OCI-M2 (cell line): ENCODE results near the gene BIRC5.
A peak's percentile ranks its signal among the peaks of the same experiment; 100 is the strongest.

Experiments used
- DNase-seq: peaks from one replicate; lab custom pipeline; 2025; ENCODE audit not compliant: unreplicated experiment; lab: John Stamatoyannopoulos, UW

The BIRC5 gene

DNA sequence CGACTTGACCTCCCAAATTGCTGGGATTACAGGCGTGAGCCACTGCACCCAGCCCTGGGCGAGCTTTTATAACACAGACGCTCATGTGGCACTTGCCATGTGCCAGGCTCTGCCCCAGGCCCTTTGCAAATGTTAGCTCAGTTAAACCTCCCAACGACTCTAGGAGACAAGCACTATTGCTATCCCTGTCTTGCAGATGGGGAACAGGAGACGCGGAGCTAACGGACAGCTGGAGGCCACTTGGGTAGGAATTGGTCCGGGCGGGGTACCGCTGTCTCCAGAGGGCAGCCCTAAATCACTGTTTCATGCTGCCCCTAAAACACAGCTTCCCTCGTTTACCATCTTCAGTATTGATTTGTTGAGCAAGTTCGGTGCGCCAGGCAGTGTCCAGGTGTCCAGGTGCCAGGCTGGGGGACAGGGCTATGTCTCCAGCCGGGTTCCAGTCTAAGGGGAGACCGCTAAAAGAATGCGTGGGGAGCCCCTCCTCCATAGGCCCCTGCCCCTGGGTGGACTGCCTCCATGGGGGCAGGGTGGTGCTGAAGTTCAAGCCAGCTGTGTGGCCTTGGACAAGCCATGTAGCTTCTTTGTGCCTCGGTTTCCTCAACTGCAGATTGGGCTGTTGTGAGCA, 41.1 kb downstream of the BIRC5 start:
- no peak for DNase-seq

DNA sequence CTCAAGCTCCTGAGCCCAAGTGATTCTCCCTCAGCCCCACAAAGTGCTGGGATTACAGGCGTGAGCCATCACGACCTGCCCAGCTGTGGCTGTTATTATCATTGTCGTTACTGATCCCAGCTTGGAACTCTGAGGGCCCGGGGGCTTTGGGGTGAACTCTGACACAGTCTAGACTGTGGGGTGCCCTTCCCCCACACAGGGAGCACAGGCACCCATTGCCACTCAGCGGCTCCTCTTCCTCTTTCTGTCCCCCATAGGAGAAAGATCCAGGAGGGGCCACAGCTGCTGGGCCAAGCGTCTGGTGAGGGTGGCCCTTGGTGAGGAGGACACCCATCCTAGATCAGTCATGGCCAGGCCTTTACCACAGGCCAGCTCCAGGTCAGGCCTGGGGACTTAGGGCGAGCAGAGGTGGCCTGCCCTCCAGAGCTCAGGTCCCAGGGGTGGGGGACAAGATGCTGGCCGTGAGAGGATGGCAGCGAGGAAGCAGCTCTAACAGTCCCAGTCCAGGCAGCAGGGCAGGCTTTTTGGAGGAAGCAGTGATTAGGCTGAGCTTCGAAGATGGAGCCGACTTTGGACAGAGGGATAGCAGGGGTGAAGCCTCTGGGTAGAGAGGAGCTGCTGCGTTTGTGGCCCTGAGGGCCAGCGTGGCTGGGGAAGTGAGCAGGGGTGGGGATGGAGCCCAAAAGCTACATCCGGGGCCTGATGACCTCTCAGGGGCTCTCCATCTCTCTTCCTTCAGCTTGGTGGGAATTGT, 42.1 kb downstream of the BIRC5 start:
- DNase-seq = no peak

DNA sequence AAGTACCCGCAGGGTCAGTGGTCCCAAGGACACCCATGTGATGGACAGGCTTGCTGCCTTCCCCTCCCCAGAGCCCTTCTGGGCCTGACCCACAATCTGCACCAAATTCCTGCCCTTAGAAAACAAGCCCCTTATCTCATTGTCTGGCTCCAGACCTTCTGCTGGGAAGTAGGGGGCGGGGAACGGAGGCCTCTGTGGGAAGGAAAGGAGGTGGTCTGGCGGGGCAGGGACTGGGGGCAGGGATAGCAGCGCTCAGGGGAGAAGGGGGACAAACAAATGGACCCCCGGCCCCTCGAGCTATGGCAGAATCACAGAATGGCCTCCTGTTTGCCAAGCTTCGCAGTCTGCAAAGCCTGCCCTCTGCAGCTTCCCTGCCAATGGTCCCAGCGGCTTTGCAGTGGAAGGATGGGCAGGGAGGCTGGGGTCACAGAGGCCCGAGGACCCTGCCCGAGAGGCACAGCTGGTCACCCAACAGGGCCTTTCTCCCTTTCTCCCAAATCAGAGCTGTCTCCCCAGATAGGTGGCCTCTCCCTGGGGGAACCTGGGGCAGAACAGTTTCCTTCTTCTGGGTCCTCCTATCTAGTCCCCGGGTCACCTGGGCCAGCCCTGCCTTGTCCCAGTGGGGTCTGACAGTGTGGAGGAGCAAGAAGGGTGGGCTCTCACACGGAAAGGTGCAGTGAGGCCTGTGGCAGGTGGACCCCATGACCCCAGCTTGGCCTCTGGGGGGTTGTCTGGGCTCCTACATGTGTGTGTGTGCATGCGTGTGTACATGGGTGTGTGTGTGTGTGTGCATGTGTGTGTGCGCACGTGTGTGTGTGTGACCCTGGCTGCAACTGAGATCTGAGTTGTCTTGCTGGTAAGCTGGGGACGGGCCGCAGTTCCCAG, 42.9 kb downstream of the BIRC5 start:
- DNase-seq = no peak

DNA sequence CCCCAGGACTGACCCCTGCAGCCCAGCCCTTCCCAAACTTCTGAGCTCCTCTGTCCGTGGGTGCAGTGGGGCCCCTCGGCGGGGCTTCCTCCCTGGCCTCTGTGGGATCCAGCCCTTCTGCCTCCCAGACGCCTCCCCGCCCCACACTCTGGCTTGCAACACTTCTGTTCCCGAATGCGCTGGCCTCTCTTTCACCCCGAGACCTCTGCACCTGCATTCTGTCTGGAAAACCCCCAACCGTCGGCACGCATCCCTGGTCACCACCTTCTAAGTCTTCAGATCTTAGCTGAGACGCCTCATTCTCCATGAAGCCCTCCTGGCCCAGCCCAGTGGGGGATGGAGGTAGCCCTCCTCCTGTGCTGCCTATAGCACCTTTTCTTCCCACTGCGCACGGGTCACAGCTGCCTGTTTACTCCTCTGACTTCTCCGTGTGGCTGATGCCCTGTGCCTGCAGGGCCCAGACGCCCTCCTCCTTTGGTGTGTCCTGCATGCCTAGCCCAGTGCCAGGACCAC, 43.8 kb downstream of the BIRC5 start:
- no peak for DNase-seq

- DNase-seq = peak; percentile 25
Measured at GRCh38 chr17:78258323-78259191, 44.5 kb downstream of the BIRC5 start.

DNA sequence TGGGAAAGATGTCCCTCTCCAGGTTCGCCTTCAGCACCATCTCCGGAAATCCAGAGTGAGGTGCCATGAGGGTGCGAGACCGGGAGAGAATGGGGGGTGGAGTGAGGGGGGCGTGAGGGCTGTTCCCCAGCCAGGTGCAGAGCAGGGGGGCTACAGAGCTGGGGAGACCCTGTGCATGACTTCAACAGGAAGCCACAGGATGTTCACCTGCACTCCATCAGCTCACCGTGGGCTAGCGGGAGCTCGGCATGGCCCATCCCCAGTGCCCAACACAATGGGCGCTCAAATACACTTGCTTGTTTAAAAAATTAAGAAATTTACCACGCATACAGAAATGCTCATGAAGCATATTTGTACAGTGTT, 45.1 kb downstream of the BIRC5 start:
- no peak for DNase-seq

GRCh38 chr17:78263063-78263735, 49.1 kb downstream of the BIRC5 start:
- no peak for DNase-seq

- no peak for DNase-seq
Measured at GRCh38 chr17:78263736-78264340, 49.8 kb downstream of the BIRC5 start.

DNA sequence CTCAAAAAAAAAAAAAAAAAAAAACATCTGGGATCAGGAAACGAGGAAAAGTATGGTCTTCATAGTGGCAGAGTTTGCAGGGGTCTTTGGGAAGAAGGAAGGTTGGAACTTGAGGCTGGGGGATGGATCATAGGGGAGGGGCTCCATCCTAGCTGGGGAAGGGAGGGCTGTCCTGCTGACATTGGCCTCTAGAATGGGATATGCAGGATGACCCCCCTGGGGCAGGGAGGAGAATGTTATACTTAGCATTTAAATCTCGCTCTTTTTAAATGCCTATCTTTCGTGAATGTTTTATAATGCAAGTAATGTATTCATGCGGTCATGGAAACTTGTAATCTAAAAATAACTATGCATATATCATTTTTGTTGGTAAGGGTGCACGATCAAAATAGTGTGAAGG, 50.5 kb downstream of the BIRC5 start:
- no peak for DNase-seq

DNA sequence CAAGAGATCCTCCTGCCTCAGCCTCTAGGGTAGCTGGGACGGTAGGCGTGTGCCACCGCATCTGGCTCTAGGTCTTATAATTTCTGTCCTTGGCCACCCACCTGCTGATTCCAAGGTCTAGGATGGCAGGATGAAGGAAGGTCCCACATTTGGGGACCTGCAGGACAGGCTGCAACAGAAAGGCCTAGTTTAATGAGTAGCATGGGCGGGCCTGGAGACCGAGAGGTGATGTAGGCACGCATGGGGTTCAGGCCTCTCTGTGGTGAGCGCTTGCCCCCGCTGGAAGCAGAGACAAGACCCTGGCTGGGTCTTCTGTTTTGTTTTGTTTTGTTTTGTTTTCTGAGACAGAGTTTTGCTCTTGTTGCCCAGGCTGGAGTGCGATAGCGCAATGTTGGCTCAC, 51.1 kb downstream of the BIRC5 start:
- DNase-seq = no peak

DNA sequence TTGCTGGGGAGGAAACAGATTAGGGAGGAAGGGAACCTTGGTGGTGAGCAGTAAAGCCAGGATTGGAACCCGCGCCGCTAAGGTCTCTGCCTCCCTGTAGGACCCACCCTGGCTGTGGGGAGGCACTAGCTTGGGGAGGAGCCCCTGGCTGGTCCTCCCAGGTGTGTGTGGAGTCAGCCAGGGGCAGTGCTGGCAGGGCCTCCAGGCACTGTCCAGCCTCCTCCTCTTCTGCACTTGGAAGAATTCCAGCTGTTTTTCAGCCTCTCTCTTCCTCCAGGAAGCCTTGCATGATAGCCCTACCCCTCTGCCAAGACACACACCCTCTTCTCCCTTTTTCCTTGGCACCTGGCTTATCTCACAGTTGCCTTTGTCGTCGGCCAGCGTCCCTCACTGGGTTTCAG, 52.2 kb downstream of the BIRC5 start:
- DNase-seq = no peak

DNA sequence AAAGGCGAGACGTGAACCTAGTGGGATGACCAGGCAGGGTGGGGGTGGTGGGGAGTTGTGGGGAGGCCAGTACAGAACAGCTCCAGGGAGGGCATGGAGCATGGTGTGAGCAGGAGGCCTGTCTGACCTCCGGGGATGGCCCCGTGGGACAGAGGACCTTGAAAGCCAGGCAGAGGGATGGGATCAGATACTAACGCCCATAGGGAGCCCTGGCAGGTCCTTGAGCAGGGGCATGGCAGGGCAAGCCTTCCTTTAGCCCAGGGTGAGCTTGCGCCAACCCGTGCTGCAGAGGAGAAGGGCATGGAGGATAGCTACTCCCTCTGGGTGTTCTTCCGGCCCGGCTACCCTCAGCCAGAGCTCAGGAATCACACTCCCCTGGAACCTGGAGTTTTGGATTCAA, 52.7 kb downstream of the BIRC5 start:
- no peak for DNase-seq

GRCh38 chr17:78267253-78268073, 53.4 kb downstream of the BIRC5 start:
- no peak for DNase-seq

DNA sequence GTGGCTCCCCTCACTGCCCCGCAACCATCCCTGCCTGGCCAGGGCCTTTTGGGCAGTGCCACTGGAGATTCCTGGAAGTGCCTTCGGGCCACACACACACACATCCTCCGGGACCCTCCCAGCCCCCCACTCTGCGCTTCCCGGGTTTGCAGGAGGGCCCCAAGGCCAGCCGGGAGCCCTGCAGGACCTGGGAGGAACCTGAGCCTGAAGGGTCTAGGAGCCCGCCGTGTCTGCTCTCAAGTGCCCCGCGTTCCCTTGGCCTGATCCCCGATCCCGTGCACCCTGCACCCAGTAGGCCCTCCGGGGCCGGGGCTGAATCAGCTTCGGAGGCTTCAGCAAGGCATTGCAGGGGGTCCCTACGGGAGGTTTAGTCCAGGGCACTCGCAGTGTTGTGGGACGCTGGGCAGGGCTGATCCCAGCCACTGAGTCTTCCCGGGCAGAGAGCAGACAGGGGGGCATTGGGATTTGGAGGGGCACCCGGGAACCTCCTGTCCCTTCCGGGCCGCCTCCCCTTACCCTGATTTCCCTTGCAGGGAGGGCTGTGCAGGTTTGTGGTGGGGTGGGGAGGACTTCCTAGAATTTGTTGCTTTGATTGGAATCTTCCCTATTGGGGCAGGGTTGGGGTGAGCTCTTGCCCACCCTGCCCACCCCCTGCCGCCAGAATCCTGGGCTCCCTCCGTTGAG, 54.3 kb downstream of the BIRC5 start:
- no peak for DNase-seq

DNA sequence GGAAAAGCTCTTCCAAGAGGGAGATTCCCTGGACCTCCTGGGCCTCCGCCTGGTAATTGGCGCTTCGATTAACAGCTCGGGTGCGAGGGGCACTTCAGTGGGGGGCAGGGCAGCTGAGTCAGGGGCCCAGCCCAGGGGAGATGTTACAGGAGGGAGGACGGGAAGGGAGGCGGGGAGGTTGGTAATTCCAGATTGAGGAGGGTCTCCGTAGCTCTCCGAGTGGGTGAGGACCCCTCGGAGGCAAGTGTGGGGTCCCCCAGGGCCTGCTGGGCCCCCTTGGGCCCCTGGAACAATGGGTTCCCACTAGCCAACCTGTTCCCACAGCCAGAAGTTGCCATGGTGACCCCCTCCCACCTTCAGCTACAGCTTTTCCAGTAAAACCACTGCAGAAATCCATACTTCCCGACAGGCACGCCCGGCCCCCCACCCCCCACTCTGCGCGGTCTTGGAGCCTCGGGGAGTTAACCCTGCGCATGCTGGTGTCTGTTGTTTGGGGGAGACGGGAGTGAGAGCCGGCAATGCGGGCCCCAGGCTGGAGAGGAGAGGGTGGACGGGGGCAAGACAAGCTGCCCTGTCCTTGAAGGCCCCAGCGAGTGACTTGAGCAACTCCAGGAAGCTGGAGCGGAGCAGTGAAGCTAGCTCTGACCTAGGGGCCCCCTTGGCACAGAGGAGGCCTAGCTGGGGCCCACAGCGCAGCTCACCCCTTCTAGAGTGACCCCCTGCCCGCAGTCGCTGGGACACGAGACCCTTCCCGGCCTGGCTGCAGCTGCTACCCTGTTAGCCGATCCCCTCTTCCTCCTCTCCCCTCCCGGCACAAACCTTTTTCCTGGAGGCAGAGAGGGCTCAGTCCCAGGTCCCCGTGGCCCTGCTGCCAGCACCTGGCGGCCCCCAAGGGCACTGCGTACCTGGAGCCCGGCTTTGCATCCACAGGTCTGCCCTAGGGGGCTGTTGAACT, 55.2 kb downstream of the BIRC5 start:
- DNase-seq = no peak

DNA sequence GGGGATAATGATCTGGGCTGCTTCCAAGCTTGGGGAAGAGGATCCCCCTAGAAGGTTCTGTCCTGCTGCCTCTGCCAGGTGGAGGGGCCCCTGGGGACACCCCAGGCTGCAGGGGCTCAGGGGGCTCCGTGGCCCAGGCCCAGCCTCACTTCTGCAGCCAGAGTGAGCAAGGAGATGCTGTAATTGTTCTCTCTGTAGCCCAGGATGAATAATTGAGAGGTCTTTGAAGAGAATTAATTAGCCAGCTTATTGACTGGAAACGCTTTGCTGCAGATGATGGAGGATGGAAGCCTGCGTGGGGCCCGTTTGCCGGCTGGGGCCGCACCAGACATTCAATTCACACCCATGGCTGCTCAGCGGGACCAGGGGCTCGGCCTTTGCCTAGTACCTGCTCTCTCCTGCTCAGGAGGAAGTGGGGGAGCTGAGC, 55.9 kb downstream of the BIRC5 start:
- no peak for DNase-seq
